HEK293T (cell line): ENCODE results near the gene TIMM17B.

ENCODE experiments used
- ARNT ChIP-seq: fragments of 450-650 bp; IDR thresholded peaks from 2 replicates; pipeline ENCODE4 v1.6.1; 2017; ENCODE audit warnings: mild to moderate bottlenecking
- FOXA1 ChIP-seq: fragments of 450-650 bp; IDR thresholded peaks from 2 replicates; pipeline ENCODE4 v1.6.1; 2016; ENCODE audit warnings: mild to moderate bottlenecking
- FOXM1 ChIP-seq: fragments of 450-650 bp; IDR thresholded peaks from 2 replicates; pipeline ENCODE4 v1.6.1; 2017; ENCODE audit warnings: mild to moderate bottlenecking, borderline replicate concordance
- L3MBTL2 ChIP-seq: fragments of 450-650 bp; conservative IDR thresholded peaks from 2 replicates; pipeline ENCODE4 v1.6.1; 2016; ENCODE audit warnings: mild to moderate bottlenecking
- SP1 ChIP-seq: fragments of 450-650 bp; IDR thresholded peaks from 2 replicates; pipeline ENCODE4 v1.6.1; 2017
- SUZ12 ChIP-seq: fragments of 450-650 bp; IDR thresholded peaks from 2 replicates; pipeline ENCODE4 v1.6.1; 2016; ENCODE audit warnings: mild to moderate bottlenecking
- TARDBP ChIP-seq: fragments of 450-650 bp; IDR thresholded peaks from 2 replicates; pipeline ENCODE4 v1.6.1; 2016
- ZNF384 ChIP-seq: fragments of 450-650 bp; IDR thresholded peaks from 2 replicates; pipeline ENCODE4 v1.6.1; 2016

GRCh38 chrX:48909703-48910294 lies 12.2 kb upstream of the TIMM17B start:
- TF ChIP-seq TARDBP, result no peak
- TF ChIP-seq FOXA1, result no peak
- TF ChIP-seq SUZ12, result no peak
- no peak for TF ChIP-seq ARNT
- no peak for TF ChIP-seq FOXM1
- TF ChIP-seq ZNF384, result no peak
- TF ChIP-seq SP1, result no peak
- TF ChIP-seq L3MBTL2, result no peak
